ENCODE data around the gene PRXL2B. TPM values are rescaled to one million over a fixed set of nuclear protein-coding genes. Genes with fewer than 3 reads are reported as not detected.

Gene PRXL2B
- total RNA-seq, 1 donor from 2014 or later: 8.2 TPM

DNA sequence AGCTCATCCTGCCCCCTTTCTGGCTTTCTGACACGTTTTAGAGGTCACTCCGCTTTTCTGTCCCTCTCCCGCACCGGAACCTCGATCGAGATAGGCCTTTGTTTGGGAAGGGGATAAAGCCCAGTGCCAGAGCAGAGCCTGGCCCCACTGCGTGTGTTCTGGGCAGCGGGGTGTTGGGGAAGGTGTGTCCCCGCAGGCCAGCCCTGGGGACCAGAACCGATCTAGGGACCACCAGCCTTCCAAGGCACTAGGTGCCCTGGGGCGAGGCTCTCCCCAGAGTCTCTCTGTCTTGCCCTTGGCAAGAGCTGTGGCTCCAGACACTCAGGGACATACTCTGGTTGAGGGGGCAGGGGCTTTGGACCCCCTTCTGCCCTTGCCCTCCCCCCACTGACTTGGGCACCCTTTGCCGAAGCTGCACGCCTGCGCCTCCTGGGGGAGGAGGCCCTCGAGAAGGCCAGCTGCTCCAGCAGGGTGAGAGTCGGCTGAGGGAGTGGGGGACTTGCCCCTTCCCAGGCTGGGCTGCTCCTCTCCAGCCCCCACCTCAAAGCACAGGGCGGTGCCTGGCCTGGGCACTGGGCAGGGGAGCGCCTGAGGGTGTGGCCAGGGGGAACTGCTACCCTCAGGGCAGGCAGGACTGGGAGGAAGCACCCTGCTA is 16.4 kb downstream of the PRXL2B start:
- no peak for DNase-seq
- Histone ChIP-seq H3K9me3 (replicated peaks) (peaks cover 31% of the 10 kb centered on the region), H3K4me3 (no peak overlapping the region), H3K27me3 (ENCODE audit: low read depth) (peaks cover 64% of the 10 kb centered on the region), H3K36me3 (no peaks in the 10 kb centered on the region), H3K27ac (replicated peaks) (no peak overlapping the region), H3K4me1 (peaks cover 8% of the 10 kb centered on the region)
- TF ChIP-seq, protein P1, sequence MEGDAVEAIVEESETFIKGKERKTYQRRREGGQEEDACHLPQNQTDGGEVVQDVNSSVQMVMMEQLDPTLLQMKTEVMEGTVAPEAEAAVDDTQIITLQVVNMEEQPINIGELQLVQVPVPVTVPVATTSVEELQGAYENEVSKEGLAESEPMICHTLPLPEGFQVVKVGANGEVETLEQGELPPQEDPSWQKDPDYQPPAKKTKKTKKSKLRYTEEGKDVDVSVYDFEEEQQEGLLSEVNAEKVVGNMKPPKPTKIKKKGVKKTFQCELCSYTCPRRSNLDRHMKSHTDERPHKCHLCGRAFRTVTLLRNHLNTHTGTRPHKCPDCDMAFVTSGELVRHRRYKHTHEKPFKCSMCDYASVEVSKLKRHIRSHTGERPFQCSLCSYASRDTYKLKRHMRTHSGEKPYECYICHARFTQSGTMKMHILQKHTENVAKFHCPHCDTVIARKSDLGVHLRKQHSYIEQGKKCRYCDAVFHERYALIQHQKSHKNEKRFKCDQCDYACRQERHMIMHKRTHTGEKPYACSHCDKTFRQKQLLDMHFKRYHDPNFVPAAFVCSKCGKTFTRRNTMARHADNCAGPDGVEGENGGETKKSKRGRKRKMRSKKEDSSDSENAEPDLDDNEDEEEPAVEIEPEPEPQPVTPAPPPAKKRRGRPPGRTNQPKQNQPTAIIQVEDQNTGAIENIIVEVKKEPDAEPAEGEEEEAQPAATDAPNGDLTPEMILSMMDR (IDR thresholded peaks at IDR 0.05; ENCODE audit: borderline replicate concordance): no peak
- intact Hi-C loops (cut with micrococcal nuclease): no loop called here

DNA sequence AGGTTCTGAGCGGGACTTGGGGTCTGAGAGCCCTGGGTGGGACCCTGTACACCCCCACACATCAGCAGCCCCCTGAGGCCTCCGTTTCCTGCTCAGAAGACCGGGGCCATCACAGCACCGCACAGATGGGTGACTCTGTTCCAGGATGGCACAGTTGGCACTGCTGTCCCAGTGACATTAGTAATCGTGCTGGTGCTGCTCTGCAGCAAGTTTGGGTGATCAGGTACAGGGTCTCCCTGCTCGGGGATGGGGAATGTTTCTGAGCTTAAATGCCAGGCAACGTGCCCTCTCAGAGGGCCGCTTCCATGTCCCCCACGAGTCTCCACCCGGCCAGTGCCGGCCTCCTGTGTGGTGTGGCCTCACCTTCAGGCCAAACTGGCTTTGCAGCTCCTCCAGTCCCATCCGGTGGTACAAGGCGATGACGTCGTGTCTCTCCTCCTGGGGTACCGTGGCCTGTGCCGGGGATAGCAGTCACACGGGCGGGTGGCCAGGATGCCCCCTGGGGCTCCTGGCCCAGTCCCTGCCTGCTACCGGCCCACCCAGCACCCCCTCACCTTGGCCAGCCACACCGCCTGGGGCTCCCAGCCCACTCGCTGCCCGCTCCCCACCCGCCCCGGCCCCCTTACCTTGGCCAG is 17.1 kb downstream of the PRXL2B start:
- TF ChIP-seq, protein P1 (IDR thresholded peaks at IDR 0.05; ENCODE audit: borderline replicate concordance): no peak
- no peaks in the 10 kb centered on the region for H3K36me3 ChIP-seq
- peaks cover 64% of the 10 kb centered on the region for H3K27me3 ChIP-seq (ENCODE audit: low read depth)
- peaks cover 26% of the 10 kb centered on the region for H3K9me3 ChIP-seq (replicated peaks)
- H3K27ac ChIP-seq (replicated peaks): no peak overlapping the region
- peaks cover 8% of the 10 kb centered on the region for H3K4me1 ChIP-seq
- no peak for DNase-seq
- no peak overlapping the region for H3K4me3 ChIP-seq
- intact Hi-C loops (cut with micrococcal nuclease): no loop called here

DNA sequence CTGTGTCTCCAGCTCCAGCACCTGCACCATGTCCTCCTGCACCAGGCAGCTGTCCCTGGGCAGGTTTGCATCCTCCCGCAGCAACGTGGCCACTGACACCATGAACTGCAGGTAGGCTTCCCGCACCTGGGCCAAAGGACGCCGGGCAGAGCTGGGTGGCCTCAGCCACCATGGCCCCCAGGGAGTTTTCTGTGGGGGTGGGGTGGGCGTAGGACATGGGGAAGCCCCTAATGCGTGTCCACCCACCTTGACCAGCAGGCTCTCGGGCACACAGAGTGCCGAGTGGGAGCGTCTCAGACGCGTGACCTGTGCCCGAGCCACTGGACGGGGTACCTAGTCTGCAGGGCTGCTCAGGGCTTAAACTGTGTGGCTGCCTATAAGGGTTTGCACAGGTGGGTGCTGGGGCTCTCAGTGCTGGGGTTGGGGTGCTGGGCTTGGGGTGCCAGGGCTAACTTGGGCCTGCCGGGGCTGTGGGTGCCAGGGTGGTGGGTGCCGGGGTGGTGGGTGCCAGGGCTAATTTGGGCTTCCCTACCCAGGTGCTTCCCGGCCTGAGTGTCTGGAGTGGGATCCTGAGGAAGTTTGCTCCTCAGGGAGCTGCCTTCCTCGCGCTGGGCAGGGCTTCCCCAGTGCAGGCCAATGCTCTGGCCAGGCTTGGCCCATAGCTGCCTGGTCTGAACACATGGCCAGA is 17.7 kb downstream of the PRXL2B start:
- Histone ChIP-seq H3K27ac (replicated peaks) (no peak overlapping the region), H3K9me3 (replicated peaks) (peaks cover 20% of the 10 kb centered on the region), H3K4me3 (no peak overlapping the region), H3K27me3 (ENCODE audit: low read depth) (peaks cover 68% of the 10 kb centered on the region), H3K4me1 (peaks cover 8% of the 10 kb centered on the region), H3K36me3 (no peaks in the 10 kb centered on the region)
- DNase-seq: no peak
- intact Hi-C loops (cut with micrococcal nuclease): no loop called here
- TF ChIP-seq, protein P1 (IDR thresholded peaks at IDR 0.05; ENCODE audit: borderline replicate concordance): no peak

DNA sequence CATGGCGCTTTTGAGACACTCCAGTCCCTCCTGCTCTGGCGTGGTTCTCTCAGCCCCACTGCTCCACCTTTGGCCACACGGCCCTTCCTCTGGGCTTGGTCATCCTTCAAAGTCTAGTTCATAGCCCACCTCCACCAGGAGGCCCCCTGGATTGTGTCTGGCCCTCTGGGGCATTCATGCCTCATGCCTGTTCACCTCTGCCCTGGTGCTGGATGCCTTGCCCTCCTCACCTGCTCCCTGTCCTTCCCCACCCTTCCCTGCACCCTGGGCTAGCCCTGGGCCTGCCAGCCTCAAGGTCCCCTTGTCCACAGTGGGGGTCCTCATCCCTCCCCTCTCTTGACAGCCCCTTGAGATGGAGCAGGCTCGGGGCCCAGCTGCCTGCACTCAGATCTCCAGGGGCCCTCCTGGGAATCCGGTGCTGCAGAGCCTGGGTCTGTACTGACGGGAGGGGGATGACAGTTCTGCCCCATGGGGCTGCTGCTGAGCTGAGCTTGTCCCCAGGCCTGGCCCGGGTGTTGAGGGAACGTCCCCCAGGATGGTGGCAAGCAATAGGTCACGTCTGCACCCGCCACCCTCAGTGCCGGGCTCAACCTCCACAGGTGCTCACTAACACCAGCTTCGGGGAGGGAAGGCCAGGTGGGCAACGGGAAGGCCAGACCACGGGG is 18.4 kb downstream of the PRXL2B start:
- Histone ChIP-seq H3K4me1 (peaks cover 8% of the 10 kb centered on the region), H3K27ac (replicated peaks) (no peak overlapping the region), H3K4me3 (no peak overlapping the region), H3K36me3 (no peaks in the 10 kb centered on the region), H3K9me3 (replicated peaks) (peaks cover 13% of the 10 kb centered on the region), H3K27me3 (ENCODE audit: low read depth) (peaks cover 75% of the 10 kb centered on the region)
- TF ChIP-seq, protein P1 (IDR thresholded peaks at IDR 0.05; ENCODE audit: borderline replicate concordance): no peak
- intact Hi-C loops (cut with micrococcal nuclease): no loop called here
- DNase-seq: no peak
